ENCODE data around the gene STX5.

The STX5 gene

DNA sequence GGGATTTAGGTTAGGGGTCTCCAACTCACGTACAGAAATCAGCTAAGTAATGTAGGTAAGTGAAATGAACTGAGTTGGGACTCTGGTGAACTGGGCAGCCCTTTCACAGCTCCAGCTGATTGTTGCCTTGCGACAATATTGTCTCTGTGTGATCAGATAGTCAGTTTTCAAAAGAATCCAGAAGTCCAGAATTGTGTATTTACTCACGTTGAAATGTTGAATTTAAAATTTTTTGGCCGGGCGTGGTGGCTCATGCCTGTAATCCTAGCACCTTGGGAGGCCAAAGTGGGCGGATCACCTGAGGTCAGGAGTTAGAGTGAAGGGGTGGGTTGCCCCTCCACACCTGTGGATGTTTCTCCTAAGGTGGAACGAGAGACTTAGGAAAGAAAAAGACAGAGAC, 26.4 kb upstream of the STX5 start:
- DNase-seq (ENCODE audit: low read depth) = no peak
- no peak for TF ChIP-seq CTCF (conservative IDR thresholded peaks at IDR 0.05; ENCODE audit: low read depth, low read length)
- H3K4me3 ChIP-seq (ENCODE audit: low read depth, low read length) = no peak overlapping the region

GRCh38 chr11:62857541-62857982, 25.7 kb upstream of the STX5 start:
- no peak for TF ChIP-seq CTCF (conservative IDR thresholded peaks at IDR 0.05; ENCODE audit: low read depth, low read length)
- no peak overlapping the region for H3K4me3 ChIP-seq (ENCODE audit: low read depth, low read length)
- DNase-seq (ENCODE audit: low read depth) = no peak

DNA sequence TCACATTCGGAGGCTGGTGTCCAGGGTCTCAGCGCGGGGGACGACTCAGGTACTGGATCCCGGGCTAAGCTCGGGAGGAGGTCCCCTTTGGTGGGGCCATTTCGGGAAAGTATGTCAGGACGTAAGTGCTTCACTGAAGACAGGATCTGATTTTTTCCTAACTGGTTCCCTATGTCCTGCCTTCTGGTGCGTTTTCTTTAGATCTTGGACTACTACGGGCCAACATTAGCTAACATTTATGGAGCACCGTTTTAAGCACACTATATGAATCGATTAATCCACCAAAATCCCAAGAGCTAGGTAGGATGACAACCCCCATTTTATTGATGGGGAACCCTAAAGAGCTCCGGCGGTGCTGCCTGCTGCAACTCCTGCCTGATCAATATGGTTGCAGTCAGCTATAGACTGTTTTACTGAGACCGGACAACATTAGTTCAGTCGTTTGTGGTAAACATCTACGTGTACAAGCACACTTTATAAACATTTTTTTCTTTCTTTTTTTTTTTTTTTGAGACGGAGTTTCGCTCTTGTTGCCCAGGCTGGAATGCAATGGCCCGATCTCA, 24.6 kb upstream of the STX5 start:
- H3K4me3 ChIP-seq (ENCODE audit: low read depth, low read length) = peak overlapping the region; percentile 77
- TF ChIP-seq CTCF (conservative IDR thresholded peaks at IDR 0.05; ENCODE audit: low read depth, low read length) = no peak
- DNase-seq (ENCODE audit: low read depth) = no peak

- H3K4me3 ChIP-seq (ENCODE audit: low read depth, low read length) = peak overlapping the region; percentile 77
- TF ChIP-seq CTCF (conservative IDR thresholded peaks at IDR 0.05; ENCODE audit: low read depth, low read length) = no peak
- peak; percentile 99 for DNase-seq (ENCODE audit: low read depth)
Measured at GRCh38 chr11:62855571-62856332, 23.9 kb upstream of the STX5 start.

DNA sequence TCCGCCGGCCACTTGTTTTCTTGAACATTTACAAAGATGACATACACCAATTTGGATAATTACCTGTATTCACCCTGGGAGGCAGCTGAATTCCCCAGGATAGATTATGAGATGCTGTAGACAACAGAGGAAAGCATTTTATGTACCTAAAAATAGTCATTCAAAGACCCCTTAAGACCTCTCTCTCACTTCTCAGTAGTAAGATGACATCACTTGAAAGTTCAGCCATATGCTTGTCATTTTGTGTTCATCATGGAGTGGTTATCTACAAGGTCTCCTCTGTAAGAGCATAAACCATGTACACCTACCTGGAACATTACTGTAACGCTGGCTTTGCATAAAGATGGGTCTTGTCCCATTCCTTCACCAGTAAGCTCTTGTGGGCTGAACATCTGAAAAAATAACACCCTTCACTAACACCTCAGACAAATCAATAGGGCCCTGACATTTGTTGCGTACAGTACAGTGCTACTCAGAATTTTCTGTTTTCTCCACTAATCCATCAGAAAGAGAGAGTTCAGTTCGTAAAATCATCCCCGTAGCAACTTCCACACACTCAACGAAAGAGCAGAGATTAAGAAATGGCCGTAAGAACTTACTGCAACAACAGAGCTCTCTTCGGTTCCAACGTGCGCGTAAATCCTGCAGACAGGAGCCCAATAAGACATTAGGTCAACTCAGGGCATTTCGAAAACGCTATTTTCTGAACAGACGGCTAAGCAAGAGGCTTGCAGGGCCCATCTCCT, 23.1 kb upstream of the STX5 start:
- peak; percentile 40 for DNase-seq (ENCODE audit: low read depth)
- no peak for TF ChIP-seq CTCF (conservative IDR thresholded peaks at IDR 0.05; ENCODE audit: low read depth, low read length)
- peak overlapping the region; percentile 77 for H3K4me3 ChIP-seq (ENCODE audit: low read depth, low read length)

GRCh38 chr11:62854013-62854824, 22.4 kb upstream of the STX5 start:
- DNase-seq (ENCODE audit: low read depth) = no peak
- TF ChIP-seq CTCF (conservative IDR thresholded peaks at IDR 0.05; ENCODE audit: low read depth, low read length) = no peak
- peak overlapping the region; percentile 77 for H3K4me3 ChIP-seq (ENCODE audit: low read depth, low read length)
